Endometrium (tissue), 2 donors: Measurements from ENCODE around the gene WFDC6.
"Not testable (repeated sequence)": the region's sequence is repeated elsewhere in the genome, so short reads cannot be mapped to it uniquely, and the experiment has no call there.

Experiments used
- FAIRE-seq: peaks from 2 replicates; lab custom pipeline; 2012; peaks lifted over from hg19 to GRCh38; lab: Jason Lieb, UNC
- donor health status: control.
- donor health status: control.

The WFDC6 gene

DNA sequence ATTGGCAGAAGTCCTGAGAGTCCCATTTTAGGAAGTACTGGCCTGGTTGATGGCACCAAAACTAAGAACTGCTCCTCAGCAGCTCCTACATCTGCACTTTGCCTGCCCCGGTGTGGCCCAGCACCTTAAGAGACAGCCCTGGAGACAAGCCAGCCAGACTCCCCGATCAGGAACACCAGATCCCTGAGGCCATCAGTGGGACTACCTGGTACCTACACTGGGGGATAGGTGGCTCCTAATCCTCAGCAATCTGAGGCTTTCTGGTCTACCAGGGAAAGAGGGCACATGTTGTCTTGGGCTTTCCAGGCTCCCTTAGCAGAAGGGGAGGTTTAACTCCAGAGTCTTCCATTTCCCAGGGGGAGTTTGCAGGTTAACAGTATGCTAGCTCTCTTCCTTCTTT lies at the start of gene WFDC6:
WFDC6 (minus strand) TSS at position 101 of the 400 bp plus-strand sequence; CDS start at position 26, 75 bp downstream.
- FAIRE-seq, result no peak

DNA sequence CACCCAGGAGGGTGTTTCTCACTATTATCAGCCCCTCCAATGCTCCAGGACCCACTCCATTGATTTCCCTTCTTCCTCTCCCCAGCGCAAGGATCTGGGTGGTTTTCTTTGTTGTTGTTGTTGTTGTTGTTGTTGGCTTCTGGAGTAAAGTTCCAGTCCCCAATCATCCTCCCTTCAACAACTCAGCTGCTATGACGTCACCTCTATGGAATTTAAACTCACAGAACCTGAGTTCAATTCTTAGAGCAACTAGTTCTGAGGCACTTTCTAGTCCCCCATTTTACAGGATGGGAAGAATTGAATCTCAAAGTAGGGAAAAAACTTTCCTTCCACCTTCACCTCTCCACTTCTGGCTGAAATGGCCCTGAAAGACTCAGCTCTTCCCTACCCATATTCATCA lies 49.5 kb upstream of the WFDC6 start:
- no peak for FAIRE-seq

DNA sequence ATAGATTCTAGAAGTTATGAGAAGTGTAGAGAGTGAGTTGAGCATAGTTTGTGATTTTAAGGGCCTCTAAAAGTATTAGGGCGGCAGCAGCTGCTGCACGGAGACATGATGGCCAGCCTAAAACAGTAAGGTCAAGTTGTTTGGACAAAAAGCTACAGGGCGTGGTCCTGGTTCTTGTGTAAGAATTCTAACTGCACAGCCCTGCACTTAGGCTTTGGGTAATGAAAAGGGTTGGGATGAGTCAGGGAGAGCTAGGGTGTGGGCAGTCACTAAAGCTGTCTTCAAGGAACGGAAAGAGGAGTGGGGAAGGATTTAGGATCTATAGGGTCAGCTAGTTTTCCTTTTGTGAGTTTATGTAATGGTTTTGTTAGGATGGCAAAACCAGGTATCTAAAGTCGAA lies 46.7 kb upstream of the WFDC6 start:
- FAIRE-seq, result not testable (repeated sequence)

DNA sequence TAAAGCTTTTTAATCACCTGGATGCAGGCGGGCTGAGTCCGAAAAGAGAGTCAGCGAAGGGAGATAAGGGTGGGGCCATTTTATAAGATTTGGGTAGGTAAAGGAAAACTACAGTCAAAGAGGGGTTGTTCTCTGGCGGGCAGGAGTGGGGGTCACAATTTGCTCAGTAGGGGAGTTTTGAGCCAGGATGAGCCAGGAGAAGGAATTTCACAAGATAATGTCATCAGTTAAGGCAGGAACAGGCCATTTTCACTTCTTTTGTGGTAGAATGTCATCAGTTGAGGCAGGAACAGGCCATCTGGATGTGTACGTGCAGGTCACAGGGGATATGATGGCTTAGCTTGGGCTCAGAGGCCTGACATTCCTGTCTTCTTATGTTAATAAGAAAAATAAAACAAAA lies 45.0 kb upstream of the WFDC6 start:
- FAIRE-seq, result not testable (repeated sequence)

DNA sequence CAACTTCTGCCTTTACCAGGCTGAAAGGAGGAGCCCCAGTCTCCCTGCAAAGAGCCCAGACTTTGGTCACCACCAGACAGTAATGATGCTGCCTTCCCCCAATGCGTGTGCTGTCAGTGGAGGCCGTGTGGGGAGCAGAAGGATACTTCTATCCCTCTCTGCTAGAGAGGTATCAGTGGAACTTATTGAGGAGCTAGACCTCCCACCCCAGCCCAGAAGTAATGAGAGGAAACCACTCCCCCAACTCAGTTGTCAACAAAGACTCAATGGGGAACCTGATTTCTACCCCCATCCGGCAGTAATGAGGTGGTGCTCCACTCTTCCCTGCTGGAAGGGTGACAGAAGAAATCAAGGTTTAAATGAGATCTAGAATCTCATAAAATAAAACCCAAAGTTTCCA lies 44.2 kb upstream of the WFDC6 start:
- no peak for FAIRE-seq

DNA sequence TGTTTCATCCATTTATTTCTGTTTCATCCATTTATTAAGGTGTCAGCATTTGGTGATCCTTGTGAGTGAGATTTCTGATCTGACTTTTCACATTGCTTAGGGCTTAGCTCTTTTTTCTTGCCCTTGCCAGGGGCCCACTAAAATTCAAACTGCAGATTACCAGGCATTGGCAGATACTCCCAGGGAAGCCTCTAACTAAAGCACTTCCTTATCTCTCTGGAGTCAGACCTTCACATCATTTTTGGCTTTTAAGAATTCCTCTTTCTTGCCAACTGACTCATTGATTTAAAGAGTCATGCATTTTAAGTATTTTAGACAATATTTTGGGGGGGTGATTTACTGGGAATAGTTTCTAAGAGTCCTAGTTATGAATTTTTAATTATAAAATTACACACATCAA lies 42.4 kb upstream of the WFDC6 start:
- no peak for FAIRE-seq

DNA sequence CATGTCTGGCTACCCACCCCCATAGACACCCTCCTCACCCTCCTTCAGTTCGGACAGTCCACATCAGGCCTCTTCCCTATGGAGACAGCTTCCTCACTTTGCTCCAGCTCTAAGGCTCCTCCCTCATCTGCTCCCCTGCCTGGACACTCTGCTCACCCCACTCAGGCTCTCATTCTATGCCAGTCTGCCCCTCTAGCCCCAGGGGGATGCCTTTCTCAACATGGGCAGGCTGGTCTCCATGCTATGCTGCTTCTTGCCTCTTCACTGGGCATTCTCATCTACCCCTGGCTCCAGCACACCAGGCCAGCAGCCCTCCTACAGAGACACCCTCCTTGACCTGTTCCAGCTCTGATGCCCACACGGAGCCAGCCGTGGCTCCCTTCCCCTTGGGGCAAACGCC lies 39.9 kb upstream of the WFDC6 start, which contains the start of gene WFDC8:
WFDC8 (minus strand) TSS at position 101 of the 400 bp plus-strand sequence; CDS start at position 64, 37 bp downstream.
- no peak for FAIRE-seq

DNA sequence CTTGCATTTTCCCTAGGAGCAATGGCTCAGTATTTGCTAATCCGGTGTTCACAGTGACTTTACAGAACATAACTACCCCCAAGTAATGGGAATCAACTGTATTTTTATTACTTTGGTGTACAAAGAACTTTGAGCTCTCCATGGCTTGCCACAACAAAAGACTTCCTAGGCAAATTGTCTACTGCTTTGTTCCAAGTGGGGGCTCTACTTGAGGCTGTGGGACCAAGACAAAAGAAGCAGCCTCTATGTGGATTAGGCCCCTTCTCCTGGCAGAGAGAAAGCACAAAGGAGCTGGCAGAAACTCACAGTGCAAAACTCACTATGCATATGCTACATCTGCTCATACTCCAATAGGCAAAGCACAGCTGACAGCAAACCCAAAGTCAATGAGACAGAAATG lies 38.9 kb upstream of the WFDC6 start:
- FAIRE-seq, result no peak

DNA sequence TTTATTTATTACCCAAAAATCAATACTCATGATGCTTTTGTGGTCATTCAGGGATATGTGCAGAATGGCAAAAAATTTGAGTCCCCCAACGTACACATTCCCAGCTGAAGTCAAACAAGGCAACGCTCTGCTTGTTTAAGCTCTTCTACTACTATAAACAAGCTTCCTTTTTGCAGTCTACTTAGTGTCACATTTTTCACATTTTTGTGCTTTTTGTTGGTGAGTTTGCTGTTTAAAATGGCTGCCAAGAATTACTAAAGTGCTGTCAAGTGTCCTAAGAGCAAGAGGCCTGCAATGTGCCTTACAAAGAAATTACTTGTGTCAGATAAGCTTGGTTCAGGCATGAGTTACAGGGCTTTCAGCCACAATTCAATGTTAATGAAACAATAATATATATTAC lies 37.7 kb upstream of the WFDC6 start:
- no peak for FAIRE-seq

DNA sequence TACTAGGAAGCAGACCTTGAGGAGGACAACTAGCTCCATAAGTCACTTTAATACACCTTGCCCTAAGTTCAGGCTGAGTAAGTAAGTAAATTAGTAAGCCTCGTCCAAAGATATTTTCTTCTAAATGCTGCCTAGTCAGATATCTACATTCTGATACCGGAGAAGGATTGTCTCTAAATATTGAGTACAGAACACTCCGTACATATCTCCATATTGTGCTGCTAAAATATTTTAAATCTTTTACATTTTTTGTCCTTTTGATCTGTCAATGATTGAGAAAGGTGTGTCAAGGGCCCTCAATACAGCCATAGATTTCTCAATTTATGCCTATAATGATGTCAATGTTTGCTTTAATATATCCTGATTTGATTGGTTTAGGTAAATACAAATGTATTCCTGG lies 36.6 kb upstream of the WFDC6 start:
- FAIRE-seq, result no peak

DNA sequence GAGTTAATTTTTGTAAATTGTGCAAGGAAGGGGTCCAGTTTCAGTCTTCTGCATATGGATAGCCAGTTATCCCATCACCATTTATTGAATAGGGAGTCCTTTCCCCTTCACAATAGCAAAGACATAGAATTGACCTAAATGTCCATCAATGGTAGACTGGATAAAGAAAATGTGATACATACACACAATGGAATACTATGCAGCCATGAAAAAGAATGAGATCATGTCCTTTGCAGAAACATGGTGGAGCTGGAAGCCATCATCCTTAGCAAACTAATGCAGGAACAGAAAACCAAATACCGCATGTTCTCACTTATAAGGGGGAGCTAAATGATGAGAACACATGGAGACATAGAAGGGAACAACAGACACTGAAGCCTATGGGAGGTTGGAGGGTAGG lies 30.4 kb upstream of the WFDC6 start:
- FAIRE-seq, result not testable (repeated sequence)

DNA sequence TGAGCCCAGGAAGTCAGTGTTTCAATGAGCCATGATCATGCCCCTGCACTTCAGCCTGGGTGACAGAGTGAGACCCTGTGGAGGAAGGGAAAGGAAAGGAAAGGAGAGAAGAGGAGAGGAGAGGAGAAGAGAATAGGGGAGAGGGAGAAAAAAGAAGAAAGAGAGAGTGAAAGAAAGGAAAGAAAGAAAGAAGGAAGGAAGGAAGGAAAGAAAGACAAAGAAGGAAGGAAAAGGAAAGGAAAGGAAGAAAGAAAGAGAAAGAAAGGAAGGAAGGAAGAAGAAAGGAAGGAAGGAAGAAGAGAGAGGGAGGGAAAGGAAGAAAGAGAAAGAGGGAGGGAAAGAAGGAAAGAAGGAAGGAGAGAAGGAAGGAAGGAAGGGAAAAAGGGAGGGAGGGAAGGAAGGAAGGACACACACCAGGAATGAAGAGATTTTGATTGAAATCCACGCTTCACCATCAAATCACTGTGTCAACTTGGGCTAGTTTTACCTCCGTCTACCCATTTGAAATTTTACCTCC lies 25.5 kb upstream of the WFDC6 start:
- no peak for FAIRE-seq

DNA sequence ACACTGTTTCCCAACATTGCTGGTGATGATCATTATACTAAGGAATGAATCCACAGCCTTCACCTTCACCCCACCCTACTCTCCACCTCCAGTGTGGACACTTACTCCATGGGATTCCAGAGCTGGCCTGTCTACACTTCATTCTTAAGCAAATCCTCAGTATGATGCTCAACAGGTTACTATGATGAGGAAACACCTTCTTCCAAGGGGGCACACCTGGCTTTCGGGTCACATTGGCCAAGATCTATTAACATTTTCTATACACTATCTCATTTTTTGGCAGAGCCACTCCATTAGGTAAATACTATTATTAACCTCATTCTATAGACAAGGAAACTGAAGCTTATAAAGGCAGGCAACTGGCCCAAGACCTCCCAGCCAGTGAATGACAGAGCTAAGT lies 15.9 kb upstream of the WFDC6 start:
- no peak for FAIRE-seq

DNA sequence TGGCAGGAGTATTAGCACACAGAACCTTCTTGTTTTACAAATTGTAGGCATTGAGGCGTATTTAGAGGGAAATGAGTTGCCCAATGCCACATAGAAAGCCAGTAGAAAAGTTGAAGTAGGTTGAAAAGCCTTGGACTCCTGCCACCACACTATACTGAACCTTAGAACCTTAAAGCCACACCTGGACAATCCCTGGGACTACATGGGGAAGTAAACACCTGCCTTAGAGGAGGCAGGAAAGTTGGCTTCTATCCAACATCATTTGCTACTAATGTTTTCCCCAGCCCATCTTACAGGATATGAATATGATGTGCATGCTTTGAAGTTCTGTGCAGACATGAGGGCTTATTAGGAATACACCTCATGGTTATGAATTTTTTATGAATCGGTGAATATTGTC lies 13.2 kb upstream of the WFDC6 start:
- no peak for FAIRE-seq

DNA sequence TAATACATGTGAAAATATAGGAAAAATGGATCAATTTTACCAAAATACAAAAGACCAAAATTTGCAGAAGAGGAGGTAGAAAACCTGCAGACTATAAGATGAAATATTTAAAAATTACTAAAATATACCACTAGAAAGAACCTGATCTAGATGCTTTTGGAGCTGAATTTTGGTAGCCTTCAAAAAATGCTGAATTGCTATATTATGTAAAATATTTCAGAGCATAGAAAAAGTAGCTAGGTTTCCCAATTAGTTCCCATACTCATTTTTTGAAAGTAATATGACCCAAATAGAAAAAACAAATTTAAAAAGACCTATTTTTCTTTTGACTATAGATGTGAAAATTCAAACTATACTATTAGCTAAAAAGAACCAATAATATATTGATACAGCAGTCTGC lies 11.5 kb upstream of the WFDC6 start:
- FAIRE-seq, result no peak

DNA sequence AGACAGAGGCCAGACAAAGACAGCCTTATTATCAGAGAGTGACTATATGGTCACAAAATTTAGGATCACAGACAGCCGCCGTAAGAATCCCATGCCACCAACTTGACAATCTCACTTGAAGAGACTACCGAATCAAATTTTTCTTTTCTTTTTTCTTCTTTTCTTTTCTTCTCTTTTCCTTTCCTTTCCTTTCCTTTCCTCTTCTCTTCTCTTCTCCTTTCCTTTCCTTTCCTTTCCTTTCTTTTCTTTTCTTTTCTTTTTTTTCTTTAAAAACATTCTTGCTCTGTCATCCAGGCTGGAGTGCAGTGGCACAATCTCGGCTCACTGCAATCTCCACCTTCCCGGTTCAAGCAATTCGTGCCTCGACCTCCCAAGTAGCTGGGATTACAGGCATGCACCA lies 9.1 kb upstream of the WFDC6 start:
- FAIRE-seq, result no peak

DNA sequence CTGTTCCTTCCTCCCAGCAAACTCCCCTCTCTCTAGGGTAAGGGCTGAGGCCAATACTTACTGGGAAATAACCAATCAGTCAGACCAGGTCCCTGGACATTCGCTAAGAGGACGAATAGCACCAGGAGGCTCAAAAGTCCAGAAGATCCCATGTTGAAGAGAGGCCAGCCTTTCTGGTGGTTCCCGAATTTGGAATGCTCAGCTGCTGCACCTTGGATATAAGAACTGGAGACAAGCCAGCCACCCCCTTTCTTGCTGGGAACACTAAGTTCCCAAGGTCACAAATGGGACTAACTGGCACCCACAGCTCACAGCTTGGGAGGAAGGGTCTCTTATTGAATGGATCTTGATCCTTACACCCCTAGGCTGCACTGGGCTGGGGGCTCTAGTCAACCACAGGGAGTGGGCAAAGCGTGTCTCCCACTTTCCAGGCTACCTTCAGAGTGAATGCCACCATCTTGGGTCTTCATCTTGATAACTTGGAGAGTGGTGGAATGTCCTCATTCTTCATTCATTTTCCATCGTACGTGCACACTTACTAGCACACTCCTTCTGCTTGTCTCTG lies 8.0 kb upstream of the WFDC6 start, which contains the start of gene EPPIN:
EPPIN (minus strand) TSS at position 196 of the 565 bp plus-strand sequence; CDS start at position 152, 44 bp downstream.
- FAIRE-seq, result no peak

DNA sequence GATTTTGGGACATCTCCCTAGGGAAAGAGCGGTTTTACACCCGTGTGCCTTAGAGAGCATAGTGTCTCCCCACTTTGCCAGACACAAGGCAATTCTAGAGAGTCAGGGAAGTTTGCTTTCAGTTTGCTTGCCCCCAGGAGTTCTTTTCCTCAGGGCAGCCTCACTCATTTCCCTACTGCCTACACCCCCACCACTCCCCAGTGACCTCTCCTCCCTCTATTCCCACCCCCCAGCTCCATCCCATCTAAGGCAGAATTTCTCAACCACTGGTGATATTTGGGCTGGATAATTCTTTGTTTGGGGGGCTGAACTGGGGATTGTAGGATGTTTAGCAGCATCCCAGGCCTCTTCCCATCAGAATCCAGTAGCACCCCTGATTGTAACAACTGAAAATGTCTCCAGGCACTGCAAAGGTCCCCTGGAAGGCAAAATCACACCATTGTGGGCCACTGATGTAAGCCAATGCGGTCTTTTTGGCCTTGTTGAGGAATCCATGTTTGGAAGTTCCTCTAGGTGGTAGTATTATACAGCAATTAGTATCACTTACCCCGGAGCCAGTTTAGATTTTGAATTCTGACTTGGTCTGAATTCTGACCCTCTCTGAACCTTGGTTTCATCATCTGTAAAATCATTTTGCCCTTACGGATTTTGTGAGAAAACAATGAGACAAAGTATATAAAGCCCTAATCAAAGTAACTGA lies 6.6 kb upstream of the WFDC6 start:
- no peak for FAIRE-seq

DNA sequence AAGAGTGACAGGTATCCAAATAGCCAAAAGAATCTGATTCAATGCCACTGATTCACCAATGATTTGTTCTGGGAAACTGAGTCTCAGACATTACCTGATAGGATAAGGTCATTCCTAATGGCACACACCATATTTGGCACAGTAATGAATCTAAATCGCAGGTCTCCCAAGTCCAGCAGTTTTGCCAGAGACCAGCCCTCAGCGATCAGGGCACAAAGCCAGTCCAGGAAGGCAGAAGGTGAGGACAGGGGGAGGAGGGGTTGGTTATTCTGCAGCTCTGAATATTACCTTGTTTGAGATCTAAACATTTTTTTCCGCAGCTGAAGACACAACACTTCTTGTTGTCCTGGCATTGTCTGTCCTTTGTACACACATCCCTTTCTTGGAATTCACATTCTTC lies 6.1 kb upstream of the WFDC6 start:
- FAIRE-seq, result no peak

DNA sequence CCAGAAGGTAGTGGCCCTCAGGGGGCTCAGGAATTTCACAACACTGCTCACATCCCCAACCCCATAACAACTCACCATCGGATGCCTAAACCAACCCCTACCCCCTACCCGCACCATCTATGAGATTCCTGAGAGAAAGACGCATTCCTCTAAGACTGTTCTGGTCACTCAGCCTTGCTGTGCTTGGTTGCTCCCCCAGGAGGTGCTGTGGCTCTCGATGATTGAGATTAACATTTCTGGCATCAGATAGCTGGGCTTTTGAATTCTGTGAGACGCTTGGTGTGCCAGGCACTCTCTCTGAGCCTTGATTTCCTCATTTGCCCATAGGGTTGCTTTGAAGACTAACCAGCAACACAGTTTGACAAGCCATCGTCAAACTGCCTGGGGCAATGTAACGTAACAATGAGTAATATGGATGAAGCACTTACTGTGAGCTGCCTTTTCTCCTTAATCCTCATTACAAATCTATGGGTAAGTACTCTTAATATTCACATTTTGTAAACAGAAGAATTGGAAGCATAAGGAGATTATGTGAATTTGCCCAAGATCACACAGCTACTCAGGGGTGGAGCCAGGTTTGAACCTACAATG lies 978 bp downstream of the WFDC6 start:
- FAIRE-seq, result no peak

DNA sequence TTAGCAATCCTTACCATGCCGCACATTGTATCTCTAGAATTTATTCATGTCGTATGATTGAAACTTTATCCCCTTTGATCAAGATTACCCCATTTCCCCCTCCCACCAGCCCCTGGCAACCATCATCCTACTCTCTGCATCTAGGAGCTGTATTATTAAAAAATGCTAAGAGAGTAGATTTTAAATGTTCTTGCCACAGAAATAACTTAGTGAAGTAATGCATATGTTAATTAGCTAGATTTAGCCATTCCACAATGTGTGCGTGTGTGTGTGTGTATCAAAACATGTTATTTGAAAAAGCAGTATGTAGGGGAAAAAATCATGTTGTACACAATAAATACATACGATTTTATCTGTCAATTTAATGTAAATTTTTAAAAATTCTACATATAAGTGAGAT lies 12.0 kb downstream of the WFDC6 start:
- FAIRE-seq, result no peak

DNA sequence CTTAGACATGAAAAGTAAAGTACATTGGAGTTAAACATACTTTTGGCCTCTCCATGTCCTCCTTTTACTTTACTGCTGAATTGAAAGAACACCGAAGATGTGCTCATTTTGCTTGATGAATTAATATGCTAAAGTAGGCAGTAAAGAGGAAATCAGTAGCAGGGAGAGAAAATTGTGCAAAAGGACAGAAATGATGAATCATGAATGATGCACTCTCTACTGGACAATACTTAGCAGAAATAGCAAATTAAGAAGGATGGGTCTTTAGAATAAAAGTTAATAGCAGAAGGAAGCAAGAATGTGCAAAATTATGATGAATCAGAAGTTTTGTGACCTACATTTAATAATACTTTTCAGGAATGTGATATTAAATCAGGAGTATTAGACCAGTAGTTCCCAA lies 15.5 kb downstream of the WFDC6 start:
- no peak for FAIRE-seq

DNA sequence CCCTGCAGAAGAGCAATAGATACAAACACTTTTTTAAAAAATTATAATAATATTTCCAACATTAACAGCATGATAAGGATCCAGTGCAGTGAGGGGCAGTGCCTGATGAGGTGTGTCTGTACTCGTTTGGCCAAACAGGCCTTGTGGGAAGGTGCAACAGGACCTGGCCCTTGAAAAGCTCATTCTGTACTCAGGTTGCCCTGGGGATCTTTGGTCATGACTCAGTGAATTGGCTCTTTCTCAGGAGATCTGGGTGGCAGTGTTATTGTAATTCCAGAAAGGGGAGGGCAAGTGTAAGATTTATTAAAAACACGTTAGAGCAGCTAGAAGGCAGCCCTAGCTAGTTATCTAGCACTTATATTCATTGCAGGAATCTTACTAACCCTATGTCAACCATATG lies 21.0 kb downstream of the WFDC6 start:
- FAIRE-seq, result no peak
